ENCODE data around the gene MOB3A. TPM values are rescaled to one million over a fixed set of nuclear protein-coding genes. Genes with fewer than 3 reads are reported as not detected.

Gene MOB3A
- total RNA-seq, 1 experiment from 2014 or later = 11.7 TPM

DNA sequence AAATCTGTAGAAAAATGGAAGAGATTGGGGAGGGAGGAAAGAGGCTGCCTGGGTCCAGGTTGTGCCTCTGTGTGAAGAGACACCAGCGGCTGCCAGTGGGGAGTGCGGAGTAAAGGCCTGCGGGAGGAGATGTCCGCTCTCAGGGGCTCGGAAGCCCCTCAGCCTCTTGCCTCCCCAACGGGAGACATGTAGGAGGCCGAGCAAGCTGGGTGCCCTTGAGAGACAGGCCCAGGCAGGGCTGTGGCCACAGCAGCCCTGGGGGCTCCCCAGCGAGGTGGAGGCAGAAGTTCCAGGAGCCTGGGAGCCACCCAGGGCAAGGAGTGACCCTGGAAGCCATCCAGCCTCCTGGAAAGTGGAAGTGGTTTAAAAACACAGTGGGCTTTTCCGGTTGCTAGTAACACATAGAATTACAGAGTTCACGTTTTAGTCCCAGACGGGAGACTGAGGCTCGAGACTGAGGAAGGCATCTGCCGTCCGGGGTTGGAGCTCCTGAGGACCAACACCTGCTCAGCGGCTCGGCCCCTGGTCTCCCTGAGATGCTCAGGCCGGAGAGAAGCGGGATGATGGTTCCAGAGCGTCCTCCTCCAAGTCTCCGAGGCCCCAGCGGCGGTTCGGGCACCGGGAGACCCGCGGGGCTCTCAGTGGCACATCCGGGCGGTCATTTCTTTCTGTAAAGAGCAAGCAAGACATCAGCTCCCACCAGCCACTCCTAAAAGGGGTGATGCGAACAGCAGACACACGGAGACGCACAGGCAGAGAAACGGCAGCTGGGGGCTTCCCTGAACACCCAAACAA lies 23.2 kb downstream of the MOB3A start:
- ChIA-PET CTCF (no interaction called here), POLR2A (no interaction called here)
- Mint-ChIP-seq H3K4me3 (ENCODE audit: unreplicated experiment) (no peak overlapping the region), H3K9me3 (ENCODE audit: unreplicated experiment) (no peaks in the 10 kb centered on the region), H3K27me3 (ENCODE audit: insufficient read depth, unreplicated experiment) (no peaks in the 10 kb centered on the region), H3K4me1 (ENCODE audit: low read depth, unreplicated experiment) (no peaks in the 10 kb centered on the region), H3K36me3 (ENCODE audit: insufficient read depth, unreplicated experiment) (peaks cover 9% of the 10 kb centered on the region), H3K27ac (ENCODE audit: unreplicated experiment) (no peak overlapping the region)
- intact Hi-C loops (cut with micrococcal nuclease; ENCODE audit: unreplicated experiment) = no loop called here
- no peaks in the 10 kb centered on the region for H3K27me3 ChIP-seq (replicated peaks; ENCODE audit: control insufficient read depth, insufficient read depth, low read length)
- no peak for TF ChIP-seq CTCF (IDR thresholded peaks at IDR 0.05; ENCODE audit: insufficient read depth in 1 of 2, low read depth in 1 of 2, low read length in 1 of 2, severe bottlenecking in 1 of 2, unreplicated experiment in 1 of 2)
- BruUV-seq (replicated peaks) = no TSS peak
- H3K9me3 ChIP-seq = no peaks in the 10 kb centered on the region
- H3K4me1 ChIP-seq = no peaks in the 10 kb centered on the region
- no peak for DNase-seq
- H3K4me3 ChIP-seq (ENCODE audit: low read depth, low read length) = no peak overlapping the region
- H3K36me3 ChIP-seq (ENCODE audit: control insufficient read depth, insufficient read depth, low read length) = no peaks in the 10 kb centered on the region; the same call in 1 of the 2 replicates

DNA sequence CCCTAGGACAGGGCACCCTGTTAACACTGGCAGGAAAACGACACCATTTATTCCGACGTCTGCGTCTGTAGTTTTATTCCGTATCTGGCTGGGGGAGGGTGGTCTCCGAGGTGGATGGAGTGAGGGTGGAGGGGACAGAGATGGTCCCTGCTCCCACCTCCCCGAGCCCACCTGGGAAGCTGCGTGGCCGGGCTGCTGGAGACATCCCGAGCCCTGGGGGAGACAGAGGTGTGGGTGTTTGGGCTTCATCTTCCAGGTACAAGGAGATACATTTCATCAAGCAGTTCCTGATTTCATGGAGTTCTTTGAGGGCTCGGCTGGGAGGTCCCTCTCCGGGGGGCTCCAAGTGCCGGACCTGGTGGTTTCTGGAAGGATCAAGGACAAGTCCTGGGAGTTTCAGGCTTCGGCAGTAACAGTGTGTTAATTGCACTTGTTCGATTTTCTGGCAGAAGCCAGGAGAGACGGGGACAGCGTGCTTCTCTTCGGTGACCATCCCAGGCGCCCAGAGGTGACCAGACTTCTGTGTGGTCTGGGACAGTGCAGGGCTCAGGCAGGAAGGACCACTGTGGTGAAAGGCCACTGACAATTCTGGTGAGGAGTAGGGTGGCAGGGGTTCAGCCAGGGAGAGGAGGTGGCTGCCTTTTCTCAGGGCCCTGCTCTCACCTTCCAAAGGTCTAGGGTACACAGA lies 25.0 kb downstream of the MOB3A start:
- CTCF ChIA-PET = no interaction called here

GRCh38 chr19:2070436-2070827 lies 25.7 kb downstream of the MOB3A start:
- Mint-ChIP-seq H3K4me1 (ENCODE audit: low read depth, unreplicated experiment) (no peaks in the 10 kb centered on the region), H3K4me3 (ENCODE audit: unreplicated experiment) (no peak overlapping the region), H3K9me3 (ENCODE audit: unreplicated experiment) (no peaks in the 10 kb centered on the region), H3K27me3 (ENCODE audit: insufficient read depth, unreplicated experiment) (no peaks in the 10 kb centered on the region), H3K36me3 (ENCODE audit: insufficient read depth, unreplicated experiment) (peaks cover 8% of the 10 kb centered on the region), H3K27ac (ENCODE audit: unreplicated experiment) (no peak overlapping the region)
- ChIA-PET CTCF (interaction anchor here (0.6 to 0.7 kb wide), 2 partner anchors 141 to 429 kb away, joined by 3 to 5 read pairs; no protein-coding TSS in a partner anchor), POLR2A (no interaction called here)
- Histone ChIP-seq H3K9me3 (no peaks in the 10 kb centered on the region), H3K4me1 (no peaks in the 10 kb centered on the region), H3K4me3 (ENCODE audit: low read depth, low read length) (no peak overlapping the region), H3K27me3 (replicated peaks; ENCODE audit: control insufficient read depth, insufficient read depth, low read length) (no peaks in the 10 kb centered on the region), H3K36me3 (ENCODE audit: control insufficient read depth, insufficient read depth, low read length) (no peaks in the 10 kb centered on the region)
- no TSS peak for BruUV-seq (replicated peaks)
- DNase-seq = no peak
- intact Hi-C loops (cut with micrococcal nuclease; ENCODE audit: unreplicated experiment) = no loop called here
- no peak for TF ChIP-seq CTCF (IDR thresholded peaks at IDR 0.05; ENCODE audit: insufficient read depth in 1 of 2, low read depth in 1 of 2, low read length in 1 of 2, severe bottlenecking in 1 of 2, unreplicated experiment in 1 of 2)

More for the DNA sequence above, 25.0 kb downstream of the MOB3A start:
- Mint-ChIP-seq H3K27me3 (ENCODE audit: insufficient read depth, unreplicated experiment) (no peaks in the 10 kb centered on the region), H3K4me1 (ENCODE audit: low read depth, unreplicated experiment) (no peaks in the 10 kb centered on the region), H3K4me3 (ENCODE audit: unreplicated experiment) (no peak overlapping the region), H3K36me3 (ENCODE audit: insufficient read depth, unreplicated experiment) (peaks cover 8% of the 10 kb centered on the region), H3K27ac (ENCODE audit: unreplicated experiment) (no peak overlapping the region), H3K9me3 (ENCODE audit: unreplicated experiment) (no peaks in the 10 kb centered on the region)
- POLR2A ChIA-PET = no interaction called here
- Histone ChIP-seq H3K9me3 (no peaks in the 10 kb centered on the region), H3K27me3 (replicated peaks; ENCODE audit: control insufficient read depth, insufficient read depth, low read length) (no peaks in the 10 kb centered on the region), H3K36me3 (ENCODE audit: control insufficient read depth, insufficient read depth, low read length) (no peaks in the 10 kb centered on the region), H3K4me3 (ENCODE audit: low read depth, low read length) (no peak overlapping the region), H3K4me1 (no peaks in the 10 kb centered on the region)
- no peak for TF ChIP-seq CTCF (IDR thresholded peaks at IDR 0.05; ENCODE audit: insufficient read depth in 1 of 2, low read depth in 1 of 2, low read length in 1 of 2, severe bottlenecking in 1 of 2, unreplicated experiment in 1 of 2)
- intact Hi-C loops (cut with micrococcal nuclease; ENCODE audit: unreplicated experiment) = no loop called here
- BruUV-seq (replicated peaks) = TSS peak; percentile 64
- no peak for DNase-seq

Data from Caco-2 (cell line).